Subcutaneous abdominal adipose tissue (tissue), 5 donors: Measurements from ENCODE around the gene PIWIL4.

ENCODE experiments used
- H3K27ac ChIP-seq: one replicate; pipeline ENCODE4 v1.7.0; 2013; ENCODE audit warnings: low read depth, mild to moderate bottlenecking, inconsistent platforms, low read length, moderate library complexity
- H3K27me3 ChIP-seq, 5 donors: one replicate each; pipeline ENCODE4 v1.7.0; 2013; ENCODE audit warnings: low read length in 5 of 5, inconsistent platforms in 1 of 5; ENCODE audit not compliant: control insufficient read depth in 5 of 5, insufficient read depth in 4 of 5
- H3K36me3 ChIP-seq, 5 donors: one replicate each; pipeline ENCODE4 v1.7.0; 2013; ENCODE audit warnings: low read length in 5 of 5; ENCODE audit not compliant: control insufficient read depth in 5 of 5, insufficient read depth in 5 of 5
- H3K4me1 ChIP-seq, 5 donors: one replicate each; pipeline ENCODE4 v1.7.0; 2013; ENCODE audit warnings: low read length in 5 of 5, mild to moderate bottlenecking in 3 of 5, moderate library complexity in 1 of 5; ENCODE audit not compliant: control insufficient read depth in 5 of 5, insufficient read depth in 5 of 5
- H3K4me3 ChIP-seq, 5 donors: one replicate each; pipeline ENCODE4 v1.7.0; 2013; ENCODE audit warnings: low read length in 5 of 5, low read depth in 1 of 5
- H3K9ac ChIP-seq, 5 donors: one replicate each; pipeline ENCODE4 v1.7.0; 2013; ENCODE audit warnings: low read length in 5 of 5, mild to moderate bottlenecking in 4 of 5, moderate library complexity in 3 of 5
- H3K9me3 ChIP-seq, 5 donors: one replicate each; pipeline ENCODE4 v1.7.0; 2013; ENCODE audit warnings: low read length in 5 of 5; ENCODE audit not compliant: control insufficient read depth in 5 of 5
- donor health status: healthy.
- donor health status: healthy.
- donor health status: healthy.
- donor health status: healthy.
- donor health status: healthy.

PIWIL4 gene

GRCh38 chr11:94666792-94667721, 99.9 kb downstream of the PIWIL4 start:
- Histone ChIP-seq H3K9ac (no peak overlapping the region), H3K4me3 (no peak overlapping the region), H3K27ac (no peak overlapping the region), H3K4me1 (peaks cover 0 to 16% (median 0%) of the 10 kb centered on the region in 5 donors), H3K27me3 (no peaks in the 10 kb centered on the region), H3K36me3 (no peaks in the 10 kb centered on the region), H3K9me3 (peaks cover 0 to 11% (median 5%) of the 10 kb centered on the region in 5 donors)

GRCh38 chr11:94668212-94668793, 101.1 kb downstream of the PIWIL4 start:
- Histone ChIP-seq H3K9me3 (peaks cover 0 to 13% (median 4%) of the 10 kb centered on the region in 5 donors), H3K27me3 (no peaks in the 10 kb centered on the region), H3K4me1 (peaks cover 0 to 16% (median under 1%) of the 10 kb centered on the region in 5 donors), H3K9ac (no peak overlapping the region), H3K36me3 (no peaks in the 10 kb centered on the region), H3K4me3 (no peak overlapping the region), H3K27ac (no peak overlapping the region)

- Histone ChIP-seq H3K27me3 (no peaks in the 10 kb centered on the region), H3K4me1 (peaks cover 0 to 22% (median 8%) of the 10 kb centered on the region in 5 donors), H3K27ac (no peak overlapping the region), H3K4me3 (no peak overlapping the region), H3K9ac (no peak overlapping the region), H3K36me3 (no peaks in the 10 kb centered on the region), H3K9me3 (peaks cover 0 to 8% (median 0%) of the 10 kb centered on the region in 5 donors)
These were observed 101.9 kb downstream of the PIWIL4 start for GRCh38 chr11:94669023-94669422.
